A549 treated with AZD9567 at 1 μM for 4 hours (cell line): ENCODE data around the gene LPXN. TPM values are rescaled to one million over a fixed set of nuclear protein-coding genes. Genes with fewer than 3 reads are reported as not detected.

Experiments
- total RNA-seq: library from RNA; stranded (reverse); fragments of 200-300 nt; extraction: Qiagen RNA extraction; gene quantifications from 5 replicates; pipeline ENCODE4 v1.2.3, GENCODE V29; 2022; ENCODE audit not compliant: insufficient read depth

Gene LPXN
- total RNA-seq: 1.1 to 2.8 TPM (median 2.3 TPM) in 5 replicates

DNA sequence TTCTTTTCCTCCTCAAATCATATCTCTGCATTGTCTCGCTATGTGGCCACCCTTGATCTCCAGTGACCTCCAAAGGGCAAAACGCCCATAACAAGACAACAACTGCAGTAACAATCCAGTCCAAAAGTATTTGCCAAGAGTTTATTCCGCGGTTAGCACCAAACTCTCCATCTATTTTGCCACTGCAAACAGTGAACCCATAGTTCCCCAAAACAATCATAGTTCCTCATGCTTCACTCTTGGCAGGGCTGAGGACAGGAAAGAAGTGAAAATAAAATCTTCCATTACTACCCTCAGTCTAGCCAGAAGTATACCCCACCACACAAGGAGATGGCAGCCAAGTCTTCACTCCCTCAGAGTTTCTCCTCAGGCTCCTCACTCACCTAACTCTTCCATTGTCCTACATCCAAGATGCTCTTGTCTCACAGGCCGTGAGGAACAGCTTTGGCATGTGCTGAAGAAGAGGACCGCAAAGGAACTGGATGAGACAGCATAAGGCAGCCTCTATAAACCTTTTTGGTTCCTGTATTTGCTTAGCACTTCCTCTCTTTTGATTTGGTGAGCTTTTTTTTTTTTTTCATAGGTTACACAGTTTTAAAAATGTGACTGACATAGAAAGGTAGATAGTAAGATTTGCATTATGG, at the start of gene LPXN:
TSS of gene LPXN (minus strand) at position 480 of the 644 bp plus-strand sequence. CDS start at position 396, 84 bp downstream.

DNA sequence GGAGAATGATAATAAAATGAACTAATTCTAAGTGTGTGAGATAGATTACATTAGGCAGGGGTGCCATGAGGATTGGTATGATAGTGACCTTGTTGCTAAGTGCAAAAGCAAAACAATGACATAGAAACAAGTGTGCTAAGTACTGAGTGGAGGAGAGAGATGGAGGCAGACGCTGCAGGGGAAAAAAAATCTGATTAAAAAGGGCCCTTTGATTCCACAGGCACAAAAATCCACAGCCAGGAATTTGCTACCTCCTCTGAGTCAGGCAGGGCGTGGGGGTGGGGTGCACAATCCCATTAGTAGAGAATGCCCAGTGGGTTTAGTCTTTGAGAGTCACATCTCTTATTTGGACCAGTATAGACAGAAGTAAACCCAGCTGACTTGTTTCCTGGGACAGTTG, 46.7 kb upstream of the LPXN start, which contains the start of gene CNTF:
TSS of gene CNTF (plus strand) at position 322 of the 400 bp plus-strand sequence. CDS start 88 bp downstream, outside the sequence.

GRCh38 chr11:58578635-58579191, 3.1 kb upstream of the LPXN start, which contains the start of gene ZFP91:
TSS of gene ZFP91 (plus strand) at chr11:58579063. CDS start at chr11:58579282, 219 bp downstream.

DNA sequence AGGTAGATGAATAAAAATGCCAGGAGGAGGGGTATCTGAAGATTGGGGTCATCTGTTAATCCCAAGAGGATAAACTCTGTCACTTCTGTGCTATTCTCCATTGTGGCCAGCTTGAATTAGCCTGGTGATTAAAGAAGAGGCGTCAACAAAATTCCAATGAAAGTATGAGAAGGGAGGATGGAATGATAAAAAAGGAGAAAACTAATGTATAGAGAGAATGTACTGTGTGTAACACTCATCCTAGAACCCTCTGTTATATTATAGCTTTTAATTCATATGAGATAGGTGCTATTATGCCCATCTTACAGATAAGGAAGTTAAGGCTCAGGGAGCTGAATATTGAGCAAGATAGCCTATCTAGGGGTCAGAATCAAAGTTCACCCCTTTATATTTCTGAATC, 67.7 kb downstream of the LPXN start, which contains the start of gene OR5B21:
TSS of gene OR5B21 (minus strand) at position 101 of the 400 bp plus-strand sequence. CDS start at position 101, 0 bp downstream.

Other genes with a start within 250 kb of the LPXN start
- not detected in 5 replicates for gene OR5B17, start 216.8 kb downstream of the LPXN start, total RNA-seq
- gene OR5B3, start 169.0 kb downstream of the LPXN start, total RNA-seq: not detected in 5 replicates
- not detected in 5 replicates for gene OR5B2, start 147.7 kb downstream of the LPXN start, total RNA-seq
- gene OR5B12, start 133.6 kb downstream of the LPXN start, total RNA-seq: not detected in 5 replicates
- gene OR5B21, start 67.8 kb downstream of the LPXN start, total RNA-seq: not detected in 5 replicates
- 29.7 to 43.8 TPM (median 34.6 TPM) in 5 replicates for gene ZFP91, start 3.2 kb upstream of the LPXN start, total RNA-seq
- 1.1 to 1.5 TPM (median 1.3 TPM) in 4 of 5 replicates, not detected in the other for gene CNTF, start 46.8 kb upstream of the LPXN start, total RNA-seq
- gene GLYAT, start 156.1 kb upstream of the LPXN start, total RNA-seq: not detected in 5 replicates